ENCODE results near the gene MUC6. TPM values are rescaled to one million over a fixed set of nuclear protein-coding genes. Genes with fewer than 3 reads are reported as not detected.

MUC6 gene
- total RNA-seq, 5 donors from 2014 or later (not counting 1 experiment from before 2014, with no cell fraction given): 0.09 to 0.30 (median 0.23) TPM; not detected in 2

DNA sequence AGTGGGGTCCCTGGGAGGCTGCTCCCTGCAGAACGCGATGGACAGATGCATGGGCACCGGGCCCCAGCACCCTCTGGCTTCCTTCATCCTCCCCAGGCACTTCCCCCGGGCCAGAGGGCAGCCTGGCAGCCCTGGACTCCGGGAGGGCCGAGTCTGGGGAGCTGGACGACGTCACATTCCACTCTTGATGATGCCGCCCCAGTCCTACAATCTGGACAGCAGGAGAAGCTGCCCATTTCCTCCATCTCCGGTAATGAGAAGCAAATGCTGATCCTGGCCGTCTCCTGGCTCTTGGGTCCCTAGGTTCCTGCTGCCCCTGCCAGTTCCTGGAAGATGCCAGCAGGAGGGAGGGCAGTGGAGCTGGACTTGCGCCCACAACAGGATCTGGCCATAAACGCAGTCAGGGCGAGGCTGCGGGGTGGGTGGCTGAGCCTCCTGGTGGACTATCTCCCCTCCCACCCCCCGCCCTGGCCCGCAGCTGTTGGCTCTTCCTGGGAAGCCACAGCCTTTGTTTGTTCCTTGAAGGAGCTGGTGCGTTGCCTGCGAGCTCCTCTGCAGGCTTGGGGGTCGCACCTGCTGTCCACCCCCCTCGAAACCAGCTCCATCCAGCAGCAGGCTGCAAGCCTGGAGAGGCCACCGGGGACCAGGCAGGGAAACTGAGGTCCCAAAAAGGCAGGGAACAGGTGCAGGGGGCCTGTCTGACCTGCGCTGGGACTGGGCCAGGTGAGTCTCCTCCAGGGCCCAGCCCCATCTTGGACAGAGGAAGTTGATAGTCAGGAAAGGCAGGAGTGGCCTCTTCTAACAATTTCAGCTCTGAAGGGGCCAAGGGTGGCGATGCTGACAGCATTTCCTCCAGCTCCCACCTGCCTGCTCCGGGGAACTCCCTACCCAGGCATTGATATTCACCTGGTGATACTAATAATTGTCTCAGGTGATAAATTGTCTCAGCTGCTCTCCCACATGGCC, 17.9 kb upstream of the MUC6 start:
- POLR2A ChIA-PET: no interaction called here
- no peak overlapping the region for H3K27ac Mint-ChIP-seq
- Histone ChIP-seq H3K4me3 (ENCODE audit: control insufficient read depth in 1 of 2, extremely low read depth in 1 of 2, low read length in 1 of 2) (no peak overlapping the region), H3K36me3 (ENCODE audit: control insufficient read depth in 2 of 2, extremely low read depth in 1 of 2, insufficient read depth in 1 of 2, low read length in 1 of 2) (no peaks in the 10 kb centered on the region), H3K27ac (ENCODE audit: low read length) (no peak overlapping the region), H3K9me3 (no peaks in the 10 kb centered on the region), H3K27me3 (replicated peaks in 1 of 2; ENCODE audit: control insufficient read depth in 2 of 2, extremely low read depth in 1 of 2, insufficient read depth in 2 of 2, low read length in 1 of 2) (peaks cover 0 to 78% of the 10 kb centered on the region in 2 experiments), H3K4me1 (ENCODE audit: control insufficient read depth in 1 of 2, extremely low read depth in 1 of 2, insufficient read depth in 2 of 2, low read length in 2 of 2) (peaks cover 0 to 8% of the 10 kb centered on the region in 2 experiments)
- H3K4me3 Mint-ChIP-seq: no peak overlapping the region
- no peak for DNase-seq
- no peaks in the 10 kb centered on the region for H3K36me3 Mint-ChIP-seq
- 78% methylated on average over 19 of the region's 25 CpGs for WGBS (ENCODE audit: insufficient coverage)
- ATAC-seq (replicated peaks in 1 of 4): no peak
- H3K4me1 Mint-ChIP-seq: peaks cover 0 to 4% (median 2%) of the 10 kb centered on the region in 3 donors
- CTCF ChIA-PET: interaction anchor here in 1 of 2 donors (0.5 kb wide), 1 partner anchor 1823 kb away, joined by 5 read pairs; no protein-coding TSS in a partner anchor
- H3K9me3 Mint-ChIP-seq: no peaks in the 10 kb centered on the region
- peaks cover 9 to 25% of the 10 kb centered on the region in 2 donors for H3K27me3 Mint-ChIP-seq

DNA sequence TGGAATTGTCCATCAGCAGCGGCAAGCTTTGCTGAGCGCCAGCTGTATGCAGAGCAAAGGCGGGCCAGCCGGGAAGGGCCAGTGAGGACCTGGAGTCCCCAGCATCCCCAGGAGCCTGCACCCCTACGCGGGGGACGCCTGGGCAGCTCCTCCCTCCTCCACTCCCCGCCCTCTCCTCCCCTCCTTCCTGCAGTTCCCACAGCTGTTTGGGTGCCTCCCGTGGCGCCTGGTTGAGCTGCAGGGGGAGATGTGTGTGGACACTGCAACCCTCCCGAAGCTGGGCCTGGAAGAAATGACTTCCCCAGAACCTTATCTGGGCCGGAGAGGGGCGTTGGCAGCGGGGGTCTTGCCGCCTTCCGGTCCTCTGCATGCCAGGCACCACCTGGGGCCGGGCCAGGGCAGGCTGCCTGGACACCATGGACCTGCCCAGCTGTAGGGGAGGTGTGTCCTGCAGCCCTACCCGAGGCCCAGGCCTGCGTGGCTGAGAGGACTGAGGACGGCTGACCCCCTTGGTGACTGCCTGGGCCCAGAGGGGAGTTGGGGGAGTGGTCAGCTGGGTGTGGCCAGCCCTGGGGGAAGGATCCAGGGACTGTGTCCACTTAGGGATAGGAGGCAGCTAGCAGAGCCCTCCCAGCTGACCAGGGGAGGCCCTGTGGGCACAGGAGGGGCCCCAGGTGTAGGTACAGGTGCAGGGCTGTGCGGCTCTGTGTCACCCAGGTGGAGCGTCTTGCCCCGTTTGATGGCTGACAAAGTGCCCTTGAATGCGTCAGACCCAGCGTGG, 16.8 kb upstream of the MUC6 start:
- peaks cover 9 to 23% of the 10 kb centered on the region in 2 donors for H3K27me3 Mint-ChIP-seq
- peaks cover 0 to 82% of the 10 kb centered on the region in 2 experiments for H3K27me3 ChIP-seq (replicated peaks in 1 of 2; ENCODE audit: control insufficient read depth in 2 of 2, extremely low read depth in 1 of 2, insufficient read depth in 2 of 2, low read length in 1 of 2)
- H3K9me3 ChIP-seq: no peaks in the 10 kb centered on the region
- 84% methylated on average over 19 of the region's 25 CpGs for WGBS (ENCODE audit: insufficient coverage)
- H3K27ac ChIP-seq (ENCODE audit: low read length): no peak overlapping the region
- H3K36me3 Mint-ChIP-seq: no peaks in the 10 kb centered on the region
- peaks cover 0 to 8% of the 10 kb centered on the region in 2 experiments for H3K4me1 ChIP-seq (ENCODE audit: control insufficient read depth in 1 of 2, extremely low read depth in 1 of 2, insufficient read depth in 2 of 2, low read length in 2 of 2)
- no peak overlapping the region for H3K27ac Mint-ChIP-seq
- no peak overlapping the region for H3K4me3 ChIP-seq (ENCODE audit: control insufficient read depth in 1 of 2, extremely low read depth in 1 of 2, low read length in 1 of 2)
- H3K36me3 ChIP-seq (ENCODE audit: control insufficient read depth in 2 of 2, extremely low read depth in 1 of 2, insufficient read depth in 1 of 2, low read length in 1 of 2): no peaks in the 10 kb centered on the region
- peaks cover 0 to 4% (median 2%) of the 10 kb centered on the region in 3 donors for H3K4me1 Mint-ChIP-seq
- no peak overlapping the region for H3K4me3 Mint-ChIP-seq
- DNase-seq (no peak), ATAC-seq (replicated peaks in 1 of 4) (no peak)
- H3K9me3 Mint-ChIP-seq: no peaks in the 10 kb centered on the region
- CTCF ChIA-PET: interaction anchor here in 1 of 2 donors (1.0 kb wide), 1 partner anchor 113 kb away, joined by 3 read pairs; no protein-coding TSS in a partner anchor
- POLR2A ChIA-PET: no interaction called here

DNA sequence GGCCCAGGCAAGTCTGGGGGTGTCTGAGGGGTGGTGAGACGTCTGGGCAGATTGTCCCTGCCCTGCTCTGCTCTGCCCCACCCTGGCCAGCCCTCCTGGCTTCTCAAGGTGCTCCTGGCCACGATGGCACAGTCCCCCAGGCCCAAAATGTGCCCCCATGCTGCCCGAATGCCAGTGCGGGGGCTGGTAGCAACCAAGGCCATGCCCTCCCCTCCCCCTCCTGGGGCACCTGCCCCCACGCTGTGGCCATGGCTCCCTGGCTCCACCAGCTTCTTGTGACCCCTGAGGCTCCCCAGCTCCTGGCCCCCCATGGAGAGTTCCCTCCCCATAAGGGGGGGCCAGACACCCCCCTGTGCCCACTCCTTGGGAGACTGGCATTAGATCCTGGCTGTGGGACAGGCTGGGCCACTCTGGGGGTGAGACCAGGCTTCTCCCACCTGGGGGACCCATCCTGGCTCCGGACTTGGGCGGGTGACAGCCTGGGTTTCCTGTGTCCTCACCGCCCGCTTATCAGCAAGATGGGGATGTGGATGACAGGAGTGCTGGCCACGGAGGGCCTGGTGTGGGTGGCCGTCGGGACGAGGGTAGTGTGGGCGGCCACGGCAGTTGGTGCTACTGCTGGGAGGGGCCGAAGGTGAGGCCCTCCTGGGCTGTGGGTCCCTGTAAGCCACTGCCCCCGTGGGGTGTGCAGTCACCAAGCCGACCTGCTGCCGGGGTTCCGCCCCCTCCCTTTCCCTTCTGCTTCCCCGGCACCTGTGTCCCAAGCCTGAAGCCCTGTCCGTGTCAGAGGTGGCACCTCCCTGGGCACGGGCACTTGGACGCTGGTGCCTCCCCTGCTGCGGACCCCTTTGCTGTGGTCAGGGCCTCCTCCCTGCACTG, 15.9 kb upstream of the MUC6 start:
- Mint-ChIP-seq H3K4me3 (no peak overlapping the region), H3K27me3 (peaks cover 4 to 21% of the 10 kb centered on the region in 2 donors), H3K9me3 (no peaks in the 10 kb centered on the region), H3K27ac (no peak overlapping the region), H3K4me1 (peaks cover 0 to 4% (median 2%) of the 10 kb centered on the region in 3 donors), H3K36me3 (no peaks in the 10 kb centered on the region)
- no peaks in the 10 kb centered on the region for H3K36me3 ChIP-seq (ENCODE audit: control insufficient read depth in 2 of 2, extremely low read depth in 1 of 2, insufficient read depth in 1 of 2, low read length in 1 of 2)
- no peak for DNase-seq
- no peak for ATAC-seq (replicated peaks in 1 of 4)
- H3K4me1 ChIP-seq (ENCODE audit: control insufficient read depth in 1 of 2, extremely low read depth in 1 of 2, insufficient read depth in 2 of 2, low read length in 2 of 2): peaks cover 0 to 8% of the 10 kb centered on the region in 2 experiments
- ChIA-PET CTCF (interaction anchor here (0.6 to 1.4 kb wide), 4 partner anchors 25 to 463 kb away, joined by 3 to 5 read pairs (median 4); no protein-coding TSS in a partner anchor), POLR2A (no interaction called here)
- no peaks in the 10 kb centered on the region for H3K9me3 ChIP-seq
- H3K27ac ChIP-seq (ENCODE audit: low read length): no peak overlapping the region
- WGBS (ENCODE audit: insufficient coverage): 73% methylated on average over 15 of the region's 25 CpGs
- peaks cover 1 to 82% of the 10 kb centered on the region in 2 experiments for H3K27me3 ChIP-seq (replicated peaks in 1 of 2; ENCODE audit: control insufficient read depth in 2 of 2, extremely low read depth in 1 of 2, insufficient read depth in 2 of 2, low read length in 1 of 2)
- no peak overlapping the region for H3K4me3 ChIP-seq (ENCODE audit: control insufficient read depth in 1 of 2, extremely low read depth in 1 of 2, low read length in 1 of 2)

DNA sequence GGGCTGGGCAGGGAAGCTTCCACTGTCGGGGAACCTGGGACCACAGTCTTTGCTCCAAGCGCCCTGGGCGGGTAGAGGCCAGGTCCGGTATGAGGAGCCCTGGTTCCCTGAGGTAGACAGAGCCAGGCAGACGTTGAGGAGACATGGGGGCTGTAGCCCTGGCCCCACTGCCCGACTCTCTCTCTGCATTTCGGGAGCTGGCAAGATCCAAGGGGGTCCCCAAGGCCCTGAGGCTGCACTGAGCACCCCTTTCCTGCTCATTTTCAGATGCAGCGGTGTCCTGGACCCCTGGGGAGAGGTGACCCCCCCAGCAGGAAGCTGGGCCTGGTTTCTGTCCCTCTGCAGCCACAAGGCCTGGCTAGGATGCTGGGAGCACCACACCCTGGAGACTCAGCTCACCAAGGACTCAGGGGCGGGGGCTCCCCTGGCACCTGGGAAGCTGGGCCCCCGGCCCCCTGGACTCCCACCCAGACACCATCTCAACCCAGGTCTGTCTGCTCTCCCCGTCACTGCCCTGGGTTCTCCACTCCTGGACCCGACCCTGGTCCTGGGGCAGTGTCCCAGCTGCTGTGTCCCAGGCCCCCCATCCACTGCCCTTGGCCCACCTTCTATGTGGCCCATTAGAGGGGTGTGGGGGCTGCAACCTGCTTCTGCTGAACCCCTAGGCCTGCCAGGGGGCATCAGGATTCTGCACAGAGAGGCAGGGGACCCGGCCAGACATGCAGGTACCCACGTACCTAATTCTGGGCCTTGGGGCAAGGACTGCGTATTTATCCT, 15.0 kb upstream of the MUC6 start:
- Histone ChIP-seq H3K9me3 (no peaks in the 10 kb centered on the region), H3K36me3 (ENCODE audit: control insufficient read depth in 2 of 2, extremely low read depth in 1 of 2, insufficient read depth in 1 of 2, low read length in 1 of 2) (no peaks in the 10 kb centered on the region), H3K27me3 (replicated peaks in 1 of 2; ENCODE audit: control insufficient read depth in 2 of 2, extremely low read depth in 1 of 2, insufficient read depth in 2 of 2, low read length in 1 of 2) (peaks cover 2 to 84% of the 10 kb centered on the region in 2 experiments), H3K27ac (ENCODE audit: low read length) (no peak overlapping the region), H3K4me3 (ENCODE audit: control insufficient read depth in 1 of 2, extremely low read depth in 1 of 2, low read length in 1 of 2) (no peak overlapping the region), H3K4me1 (ENCODE audit: control insufficient read depth in 1 of 2, extremely low read depth in 1 of 2, insufficient read depth in 2 of 2, low read length in 2 of 2) (peaks cover 0 to 8% of the 10 kb centered on the region in 2 experiments)
- WGBS (ENCODE audit: insufficient coverage): 54% methylated on average over 12 of the region's 15 CpGs
- POLR2A ChIA-PET: no interaction called here
- Mint-ChIP-seq H3K27ac (no peak overlapping the region), H3K36me3 (no peaks in the 10 kb centered on the region), H3K4me3 (no peak overlapping the region), H3K4me1 (peaks cover 0 to 4% (median 2%) of the 10 kb centered on the region in 3 donors), H3K9me3 (no peaks in the 10 kb centered on the region), H3K27me3 (peaks cover 4 to 26% of the 10 kb centered on the region in 2 donors)
- CTCF ChIA-PET: interaction anchor here (0.6 to 1.4 kb wide), 5 partner anchors 25 to 203 kb away, joined by 3 to 11 read pairs (median 5); no protein-coding TSS in a partner anchor
- DNase-seq (peak in 1 of 35 experiments; percentile 2), ATAC-seq (replicated peaks in 1 of 4) (no peak)

DNA sequence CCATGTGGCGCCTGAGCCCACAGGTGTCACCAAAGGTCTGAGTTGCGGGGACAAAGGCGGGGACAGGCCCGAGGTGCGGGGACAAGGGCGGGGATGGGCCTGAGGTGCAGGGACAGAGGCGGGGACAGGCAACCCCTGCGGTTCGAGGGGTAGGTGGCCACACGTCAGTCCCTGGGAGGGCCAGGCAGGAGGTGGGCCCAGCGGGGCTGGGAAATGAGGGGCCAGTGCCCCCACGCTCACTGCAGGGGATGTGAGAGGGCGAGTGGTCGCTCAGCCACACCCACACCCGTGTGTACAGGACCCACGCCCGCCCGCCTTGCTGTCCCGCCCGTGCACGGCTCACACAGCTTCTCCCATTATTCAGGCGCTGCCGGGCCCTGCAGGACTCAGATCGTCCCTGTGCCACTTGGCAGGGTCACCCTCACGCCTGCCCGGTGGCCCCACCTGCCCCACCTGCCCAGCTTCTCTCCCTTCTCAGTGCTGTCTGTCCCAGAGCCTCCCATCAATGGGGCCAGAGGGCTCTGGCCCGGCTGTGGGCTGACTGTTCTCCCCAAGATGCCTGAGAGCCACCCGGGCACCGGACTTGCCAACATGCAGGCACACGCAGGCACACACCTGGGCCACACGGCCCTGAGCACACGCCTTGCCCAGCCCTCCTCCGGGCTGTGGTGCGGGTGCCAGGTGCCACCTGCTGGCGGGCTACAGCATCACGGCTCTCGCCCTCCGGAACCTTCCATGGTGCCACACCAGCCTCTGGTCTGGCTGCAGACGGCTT, 14.2 kb upstream of the MUC6 start:
- peaks cover 0 to 4% (median 2%) of the 10 kb centered on the region in 3 donors for H3K4me1 Mint-ChIP-seq
- H3K27me3 ChIP-seq (replicated peaks in 1 of 2; ENCODE audit: control insufficient read depth in 2 of 2, extremely low read depth in 1 of 2, insufficient read depth in 2 of 2, low read length in 1 of 2): peaks cover 2 to 76% of the 10 kb centered on the region in 2 experiments
- DNase-seq (peak; percentile 30 to 83 (median 62)), ATAC-seq (replicated peaks in 1 of 4) (peak; percentile 95 to 99 (median 98))
- H3K4me3 ChIP-seq (ENCODE audit: control insufficient read depth in 1 of 2, extremely low read depth in 1 of 2, low read length in 1 of 2): no peak overlapping the region
- ChIA-PET POLR2A (no interaction called here), CTCF (interaction anchor here (0.6 to 1.4 kb wide), 5 partner anchors 123 to 203 kb away, joined by 3 to 11 read pairs (median 4); no protein-coding TSS in a partner anchor)
- H3K9me3 ChIP-seq: no peaks in the 10 kb centered on the region
- H3K36me3 Mint-ChIP-seq: no peaks in the 10 kb centered on the region
- no peak overlapping the region for H3K4me3 Mint-ChIP-seq
- H3K27me3 Mint-ChIP-seq: peaks cover 4 to 24% of the 10 kb centered on the region in 2 donors
- H3K27ac Mint-ChIP-seq: no peak overlapping the region
- WGBS (ENCODE audit: insufficient coverage): 50% methylated on average over 35 of the region's 39 CpGs
- H3K36me3 ChIP-seq (ENCODE audit: control insufficient read depth in 2 of 2, extremely low read depth in 1 of 2, insufficient read depth in 1 of 2, low read length in 1 of 2): no peaks in the 10 kb centered on the region
- H3K27ac ChIP-seq (ENCODE audit: low read length): no peak overlapping the region
- H3K4me1 ChIP-seq (ENCODE audit: control insufficient read depth in 1 of 2, extremely low read depth in 1 of 2, insufficient read depth in 2 of 2, low read length in 2 of 2): peaks cover 0 to 8% of the 10 kb centered on the region in 2 experiments
- no peaks in the 10 kb centered on the region for H3K9me3 Mint-ChIP-seq
